Measurements from ENCODE around the gene IRF6.
"Not testable (repeated sequence)": the region's sequence is repeated elsewhere in the genome, so short reads cannot be mapped to it uniquely, and the experiment has no call there.

IRF6 gene

GRCh38 chr1:209809611-209810010 lies 3.7 kb upstream of the IRF6 start:
- WGBS, 2 experiments = 94 to 97% methylated on average over 3 to 4 of the region's 4 CpGs
- Histone ChIP-seq H3K36me3 (ENCODE audit: control insufficient read depth, insufficient read depth, low read length) (no peaks in the 10 kb centered on the region), H3K4me3 (ENCODE audit: insufficient read depth, low read depth, low read length) (no peak overlapping the region), H3K27me3 (ENCODE audit: control insufficient read depth, insufficient read depth, low read length, poor library complexity, severe bottlenecking) (peaks cover 15% of the 10 kb centered on the region), H3K4me1 (ENCODE audit: control insufficient read depth, insufficient read depth, low read length) (no peaks in the 10 kb centered on the region), H3K9me3 (ENCODE audit: control insufficient read depth, low read length) (no peaks in the 10 kb centered on the region), H3K27ac (ENCODE audit: insufficient read depth, low read depth, low read length, poor library complexity, severe bottlenecking) (no peak overlapping the region)

- no peaks in the 10 kb centered on the region for H3K36me3 ChIP-seq (ENCODE audit: control insufficient read depth, insufficient read depth, low read length)
- no peaks in the 10 kb centered on the region for H3K4me1 ChIP-seq (ENCODE audit: control insufficient read depth, insufficient read depth, low read length)
- H3K9me3 ChIP-seq (ENCODE audit: control insufficient read depth, low read length) = no peaks in the 10 kb centered on the region
- H3K4me3 ChIP-seq (ENCODE audit: insufficient read depth, low read depth, low read length) = no peak overlapping the region
- no peak overlapping the region for H3K27ac ChIP-seq (ENCODE audit: insufficient read depth, low read depth, low read length, poor library complexity, severe bottlenecking)
- peaks cover 29% of the 10 kb centered on the region for H3K27me3 ChIP-seq (ENCODE audit: control insufficient read depth, insufficient read depth, low read length, poor library complexity, severe bottlenecking)
Observed at GRCh38 chr1:209808059-209808581, 2.2 kb upstream of the IRF6 start.

GRCh38 chr1:209807509-209807908 lies 1.6 kb upstream of the IRF6 start:
- peaks cover 34% of the 10 kb centered on the region for H3K27me3 ChIP-seq (ENCODE audit: control insufficient read depth, insufficient read depth, low read length, poor library complexity, severe bottlenecking)
- no peak overlapping the region for H3K27ac ChIP-seq (ENCODE audit: insufficient read depth, low read depth, low read length, poor library complexity, severe bottlenecking)
- no peaks in the 10 kb centered on the region for H3K9me3 ChIP-seq (ENCODE audit: control insufficient read depth, low read length)
- H3K36me3 ChIP-seq (ENCODE audit: control insufficient read depth, insufficient read depth, low read length) = no peaks in the 10 kb centered on the region
- H3K4me3 ChIP-seq (ENCODE audit: insufficient read depth, low read depth, low read length) = no peak overlapping the region
- no peaks in the 10 kb centered on the region for H3K4me1 ChIP-seq (ENCODE audit: control insufficient read depth, insufficient read depth, low read length)
- WGBS, 2 experiments = 89 to 90% methylated on average over 2 of the region's 4 CpGs

- H3K4me3 ChIP-seq (ENCODE audit: insufficient read depth, low read depth, low read length) = no peak overlapping the region
- H3K9me3 ChIP-seq (ENCODE audit: control insufficient read depth, low read length) = no peaks in the 10 kb centered on the region
- no peak overlapping the region for H3K27ac ChIP-seq (ENCODE audit: insufficient read depth, low read depth, low read length, poor library complexity, severe bottlenecking)
- peaks cover 43% of the 10 kb centered on the region for H3K27me3 ChIP-seq (ENCODE audit: control insufficient read depth, insufficient read depth, low read length, poor library complexity, severe bottlenecking)
- H3K36me3 ChIP-seq (ENCODE audit: control insufficient read depth, insufficient read depth, low read length) = no peaks in the 10 kb centered on the region
- H3K4me1 ChIP-seq (ENCODE audit: control insufficient read depth, insufficient read depth, low read length) = no peaks in the 10 kb centered on the region
- 69 to 86% methylated on average over 18 to 19 of the region's 19 CpGs for WGBS, 2 experiments
Observed at GRCh38 chr1:209805341-209805781, 581 bp downstream of the IRF6 start.

- Histone ChIP-seq H3K4me1 (ENCODE audit: control insufficient read depth, insufficient read depth, low read length) (no peaks in the 10 kb centered on the region), H3K36me3 (ENCODE audit: control insufficient read depth, insufficient read depth, low read length) (no peaks in the 10 kb centered on the region), H3K9me3 (ENCODE audit: control insufficient read depth, low read length) (no peaks in the 10 kb centered on the region), H3K27me3 (ENCODE audit: control insufficient read depth, insufficient read depth, low read length, poor library complexity, severe bottlenecking) (peaks cover 43% of the 10 kb centered on the region), H3K27ac (ENCODE audit: insufficient read depth, low read depth, low read length, poor library complexity, severe bottlenecking) (no peak overlapping the region), H3K4me3 (ENCODE audit: insufficient read depth, low read depth, low read length) (no peak overlapping the region)
- 90 to 100% methylated on average over 1 of the region's 1 CpG for WGBS, 2 experiments
Observed at GRCh38 chr1:209803568-209803967, 2.4 kb downstream of the IRF6 start.

- H3K27ac ChIP-seq (ENCODE audit: insufficient read depth, low read depth, low read length, poor library complexity, severe bottlenecking) = no peak overlapping the region
- peaks cover 43% of the 10 kb centered on the region for H3K27me3 ChIP-seq (ENCODE audit: control insufficient read depth, insufficient read depth, low read length, poor library complexity, severe bottlenecking)
- H3K9me3 ChIP-seq (ENCODE audit: control insufficient read depth, low read length) = no peaks in the 10 kb centered on the region
- no peaks in the 10 kb centered on the region for H3K36me3 ChIP-seq (ENCODE audit: control insufficient read depth, insufficient read depth, low read length)
- no peak overlapping the region for H3K4me3 ChIP-seq (ENCODE audit: insufficient read depth, low read depth, low read length)
- 86 to 90% methylated on average over 4 of the region's 4 CpGs for WGBS, 2 experiments
- H3K4me1 ChIP-seq (ENCODE audit: control insufficient read depth, insufficient read depth, low read length) = no peaks in the 10 kb centered on the region
Observed at GRCh38 chr1:209802780-209803152, 3.2 kb downstream of the IRF6 start.

- Histone ChIP-seq H3K27me3 (ENCODE audit: control insufficient read depth, insufficient read depth, low read length, poor library complexity, severe bottlenecking) (peaks cover 43% of the 10 kb centered on the region), H3K27ac (ENCODE audit: insufficient read depth, low read depth, low read length, poor library complexity, severe bottlenecking) (no peak overlapping the region), H3K36me3 (ENCODE audit: control insufficient read depth, insufficient read depth, low read length) (no peaks in the 10 kb centered on the region), H3K4me3 (ENCODE audit: insufficient read depth, low read depth, low read length) (no peak overlapping the region), H3K4me1 (ENCODE audit: control insufficient read depth, insufficient read depth, low read length) (no peaks in the 10 kb centered on the region), H3K9me3 (ENCODE audit: control insufficient read depth, low read length) (no peaks in the 10 kb centered on the region)
- 78 to 92% methylated on average over 4 of the region's 4 CpGs for WGBS, 2 experiments
Observed at GRCh38 chr1:209802117-209802779, 3.7 kb downstream of the IRF6 start.

GRCh38 chr1:209800984-209801834 lies 4.7 kb downstream of the IRF6 start:
- Histone ChIP-seq H3K4me3 (ENCODE audit: insufficient read depth, low read depth, low read length) (no peak overlapping the region), H3K4me1 (ENCODE audit: control insufficient read depth, insufficient read depth, low read length) (no peaks in the 10 kb centered on the region), H3K36me3 (ENCODE audit: control insufficient read depth, insufficient read depth, low read length) (no peaks in the 10 kb centered on the region), H3K27ac (ENCODE audit: insufficient read depth, low read depth, low read length, poor library complexity, severe bottlenecking) (no peak overlapping the region), H3K27me3 (ENCODE audit: control insufficient read depth, insufficient read depth, low read length, poor library complexity, severe bottlenecking) (peaks cover 43% of the 10 kb centered on the region), H3K9me3 (ENCODE audit: control insufficient read depth, low read length) (no peaks in the 10 kb centered on the region)
- WGBS, 2 experiments = 88 to 93% methylated on average over 5 of the region's 5 CpGs

GRCh38 chr1:209797978-209798639 lies 7.8 kb downstream of the IRF6 start:
- 81 to 82% methylated on average over 9 of the region's 9 CpGs for WGBS, 2 experiments

GRCh38 chr1:209793711-209794110 lies 12.2 kb downstream of the IRF6 start:
- not testable (repeated sequence) for H3K36me3 ChIP-seq (ENCODE audit: control insufficient read depth, insufficient read depth, low read length); H3K27ac ChIP-seq (ENCODE audit: insufficient read depth, low read depth, low read length, poor library complexity, severe bottlenecking); H3K4me3 ChIP-seq (ENCODE audit: insufficient read depth, low read depth, low read length); H3K4me1 ChIP-seq (ENCODE audit: control insufficient read depth, insufficient read depth, low read length); H3K9me3 ChIP-seq (ENCODE audit: control insufficient read depth, low read length)
- 81 to 92% methylated on average over 3 of the region's 3 CpGs for WGBS, 2 experiments
- peaks cover 53% of the 10 kb centered on the region for H3K27me3 ChIP-seq (ENCODE audit: control insufficient read depth, insufficient read depth, low read length, poor library complexity, severe bottlenecking)

More at GRCh38 chr1:209797978-209798639, 7.8 kb downstream of the IRF6 start:
- Histone ChIP-seq H3K4me1 (ENCODE audit: control insufficient read depth, insufficient read depth, low read length) (no peaks in the 10 kb centered on the region), H3K27ac (ENCODE audit: insufficient read depth, low read depth, low read length, poor library complexity, severe bottlenecking) (no peak overlapping the region), H3K9me3 (ENCODE audit: control insufficient read depth, low read length) (no peaks in the 10 kb centered on the region), H3K36me3 (ENCODE audit: control insufficient read depth, insufficient read depth, low read length) (no peaks in the 10 kb centered on the region), H3K4me3 (ENCODE audit: insufficient read depth, low read depth, low read length) (no peak overlapping the region), H3K27me3 (ENCODE audit: control insufficient read depth, insufficient read depth, low read length, poor library complexity, severe bottlenecking) (peaks cover 23% of the 10 kb centered on the region)
